SIG-M5 treated with dmso at 0.1 percent for 504 hours (cell line): ENCODE measurements around the gene ARHGEF17.

Source experiments
- DNase-seq: peaks from one replicate; lab custom pipeline; 2025; ENCODE audit not compliant: unreplicated experiment; lab: John Stamatoyannopoulos, UW

ARHGEF17 gene

DNA sequence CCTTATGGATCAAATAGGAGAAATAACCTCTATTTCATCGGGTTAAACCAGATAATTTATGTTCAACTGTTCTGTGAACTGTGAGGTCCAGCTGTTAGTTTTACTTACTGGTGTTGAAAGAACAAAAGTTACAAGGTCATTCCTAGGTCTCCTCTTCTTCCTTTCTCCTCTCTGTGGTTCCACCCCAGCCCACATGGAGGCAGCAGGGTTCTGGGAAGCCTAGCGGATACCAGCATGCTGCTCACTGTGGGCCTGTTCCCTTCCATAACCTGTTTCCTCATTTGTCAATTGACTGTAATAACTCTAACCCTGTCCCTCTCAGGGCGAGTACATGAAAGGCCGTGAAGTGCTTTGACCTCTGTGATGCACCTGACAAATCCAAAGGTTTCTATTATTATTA, 96.0 kb downstream of the ARHGEF17 start:
- DNase-seq = peak; percentile 62

DNA sequence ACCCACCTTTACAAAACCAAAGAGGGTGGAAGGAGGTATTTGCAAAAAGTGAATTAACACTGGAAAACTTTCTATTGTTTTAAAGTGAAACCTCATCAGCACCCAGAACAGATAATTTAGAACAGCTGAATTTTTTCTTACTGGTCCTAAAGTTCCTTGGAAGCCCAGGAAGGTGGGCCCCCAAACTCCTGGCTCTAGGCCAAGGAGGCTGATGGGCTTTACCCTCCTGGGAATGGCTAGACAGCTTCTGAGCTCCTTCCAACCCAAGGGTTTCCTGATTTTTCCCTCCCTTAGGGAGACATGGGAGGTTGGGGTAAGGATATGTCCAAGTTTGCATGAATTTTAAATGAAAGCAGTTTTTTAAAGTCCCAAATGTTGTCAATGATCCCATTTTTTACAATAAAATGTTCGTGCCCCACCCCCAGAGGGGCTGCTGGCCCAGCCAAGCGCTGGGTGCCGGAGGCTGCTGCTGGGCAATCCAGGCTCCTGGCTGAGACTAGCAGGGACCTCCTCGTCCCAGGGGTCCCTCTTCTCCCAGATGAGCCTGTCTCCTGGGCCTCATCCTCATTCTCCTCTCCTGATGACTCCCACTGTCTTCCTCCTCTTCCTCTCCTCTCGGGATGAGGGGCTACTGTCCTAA, 96.5 kb downstream of the ARHGEF17 start:
- DNase-seq = no peak

DNA sequence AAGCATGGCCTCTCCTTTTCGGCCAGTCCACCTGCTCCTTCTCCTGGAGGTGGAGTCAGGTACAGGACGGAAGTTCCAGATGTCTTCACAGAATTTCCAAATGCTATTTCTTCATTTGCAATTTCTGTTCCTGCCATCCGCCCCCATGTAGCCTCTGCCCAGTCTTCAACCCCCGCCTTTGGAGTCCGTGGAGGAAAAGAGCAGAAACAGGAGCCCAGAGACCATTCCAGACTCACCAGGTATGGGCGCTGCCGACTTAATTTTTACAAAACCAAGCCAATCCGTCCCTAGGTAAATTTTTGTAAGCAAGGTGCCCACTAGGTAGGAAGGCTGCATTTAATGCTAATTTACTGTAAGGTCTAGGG, 97.1 kb downstream of the ARHGEF17 start:
- DNase-seq = no peak

DNA sequence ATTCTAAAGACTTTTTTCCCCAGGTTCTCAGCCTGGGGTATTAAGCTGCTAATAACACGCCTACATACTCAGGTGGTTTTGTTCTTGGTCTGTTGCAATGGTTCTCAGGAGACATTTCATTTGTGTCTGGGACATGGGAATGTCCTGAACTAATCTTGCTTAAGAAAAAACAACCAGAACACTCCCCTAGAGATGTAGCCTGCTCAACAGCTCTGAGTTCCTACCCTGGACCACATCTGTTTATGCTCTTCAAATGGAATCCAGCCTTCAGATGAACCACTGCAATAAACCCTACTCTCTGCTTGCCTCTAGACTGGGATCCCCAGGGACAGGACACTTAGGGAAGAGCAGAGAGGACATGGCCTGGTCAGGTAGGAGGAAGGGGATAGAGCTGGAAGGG, 98.1 kb downstream of the ARHGEF17 start:
- DNase-seq = no peak

DNA sequence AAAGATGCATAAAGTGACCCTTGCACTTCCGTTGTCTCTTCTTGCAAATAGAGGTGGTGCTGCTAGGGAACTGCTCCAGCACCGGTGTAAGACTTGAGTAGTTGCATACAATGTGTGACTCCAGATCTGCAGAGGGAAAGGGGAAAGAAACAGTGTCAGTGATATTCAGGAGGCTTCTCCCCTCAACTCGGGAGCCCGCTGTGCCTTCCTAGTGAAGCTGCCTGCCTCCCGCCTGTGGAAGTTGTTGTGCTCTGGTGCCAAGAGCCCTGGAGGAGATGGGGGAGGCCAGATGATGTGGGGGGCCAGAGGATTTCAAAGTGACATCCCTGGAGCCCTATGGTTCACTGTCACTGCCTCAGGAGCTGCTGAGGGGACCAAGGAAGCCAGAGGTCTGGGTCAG, 98.5 kb downstream of the ARHGEF17 start:
- DNase-seq = no peak

DNA sequence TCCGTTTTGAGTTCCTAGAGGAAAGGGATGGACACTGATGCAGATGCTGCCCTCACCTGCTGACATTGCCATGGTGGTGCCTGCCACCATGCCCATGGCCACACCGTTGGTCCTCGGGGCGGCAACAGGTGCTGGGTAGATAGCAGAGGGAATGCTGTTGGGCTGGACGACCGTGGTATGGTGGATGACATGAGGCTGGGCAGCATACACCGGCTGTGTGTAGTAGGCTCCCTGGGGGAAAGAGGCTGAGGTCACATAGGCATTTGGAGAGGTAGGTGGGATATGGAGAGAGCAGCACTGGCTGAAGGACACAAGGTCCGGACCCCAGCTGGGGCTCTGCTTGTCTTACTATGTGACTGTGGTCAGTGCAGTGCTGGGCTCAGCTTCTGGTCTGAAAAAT, 101.4 kb downstream of the ARHGEF17 start:
- DNase-seq = no peak

DNA sequence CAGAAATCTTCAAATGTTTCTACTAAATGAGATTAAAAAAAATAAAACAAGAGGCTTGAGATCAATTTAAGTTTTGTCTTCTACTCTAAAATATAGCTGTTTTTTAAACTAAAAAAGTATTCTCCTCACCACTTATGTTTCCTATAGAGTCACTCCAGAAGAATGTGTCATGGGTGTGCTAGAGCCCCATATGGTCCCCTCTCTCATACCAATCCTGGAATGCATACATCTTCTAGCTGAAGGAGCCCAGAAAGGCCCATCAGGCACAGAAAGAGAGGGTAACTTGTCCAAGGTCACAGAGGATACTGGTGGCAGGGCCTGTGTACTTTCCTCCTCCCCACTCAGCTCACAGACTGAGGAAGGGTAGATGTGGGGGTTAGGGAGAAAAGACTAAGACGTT, 102.6 kb downstream of the ARHGEF17 start:
- no peak for DNase-seq

DNA sequence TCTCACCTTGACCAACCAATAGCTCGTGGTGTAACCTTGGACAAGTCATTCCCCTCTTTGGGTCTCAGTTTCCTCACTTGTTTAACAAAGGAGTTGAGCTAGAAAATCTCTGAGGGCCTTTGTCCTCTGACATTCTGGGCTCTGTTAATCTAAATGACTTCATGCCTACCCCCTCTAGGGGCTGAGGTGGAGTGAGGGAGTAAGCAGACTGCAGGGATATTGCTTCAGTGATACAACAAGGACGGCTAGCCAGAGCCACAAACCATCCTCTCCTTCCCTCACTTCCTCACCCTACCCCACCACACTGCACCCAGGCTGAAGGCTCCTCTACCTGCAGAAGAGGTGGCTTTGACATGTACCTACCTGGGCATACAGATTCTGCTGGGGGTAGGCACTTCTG, 103.0 kb downstream of the ARHGEF17 start:
- DNase-seq = no peak

DNA sequence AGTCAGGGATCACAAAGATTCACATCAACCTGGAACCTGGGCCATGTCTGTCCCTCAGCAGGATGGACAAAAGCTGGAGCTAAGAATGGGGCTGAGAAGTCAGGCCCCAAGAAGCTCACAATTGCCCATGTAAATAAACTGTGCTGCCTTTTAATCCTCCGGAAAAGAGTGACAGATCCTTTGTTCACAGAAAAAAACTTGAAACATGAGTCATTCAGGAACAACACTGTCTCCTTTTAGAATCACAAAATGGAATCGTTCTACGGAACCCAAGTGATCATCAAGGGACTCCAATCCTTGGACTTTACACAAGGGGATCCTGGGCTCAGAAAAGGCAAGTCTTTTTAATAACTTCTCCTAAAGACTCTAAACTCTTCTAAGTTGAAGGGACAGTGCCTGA, 104.2 kb downstream of the ARHGEF17 start:
- no peak for DNase-seq

DNA sequence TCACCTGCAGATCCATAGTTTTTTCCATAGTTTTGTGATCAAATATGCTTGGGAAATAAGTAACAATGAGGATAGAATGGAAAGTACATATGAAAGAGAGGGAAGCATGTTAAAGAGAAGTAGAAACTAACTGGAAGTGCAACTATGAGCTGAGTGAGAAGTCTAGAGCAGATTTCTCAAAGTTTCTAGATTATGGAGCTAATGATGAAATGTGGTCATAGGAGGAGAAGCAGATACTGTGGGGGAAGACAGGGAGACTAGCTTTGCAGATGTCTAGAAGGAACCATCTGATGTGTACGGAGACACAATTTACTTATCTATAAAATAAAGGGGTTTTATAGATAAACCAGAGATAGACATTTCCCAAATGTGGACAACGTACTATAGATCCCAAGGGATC, 105.2 kb downstream of the ARHGEF17 start:
- DNase-seq = peak; percentile 53

DNA sequence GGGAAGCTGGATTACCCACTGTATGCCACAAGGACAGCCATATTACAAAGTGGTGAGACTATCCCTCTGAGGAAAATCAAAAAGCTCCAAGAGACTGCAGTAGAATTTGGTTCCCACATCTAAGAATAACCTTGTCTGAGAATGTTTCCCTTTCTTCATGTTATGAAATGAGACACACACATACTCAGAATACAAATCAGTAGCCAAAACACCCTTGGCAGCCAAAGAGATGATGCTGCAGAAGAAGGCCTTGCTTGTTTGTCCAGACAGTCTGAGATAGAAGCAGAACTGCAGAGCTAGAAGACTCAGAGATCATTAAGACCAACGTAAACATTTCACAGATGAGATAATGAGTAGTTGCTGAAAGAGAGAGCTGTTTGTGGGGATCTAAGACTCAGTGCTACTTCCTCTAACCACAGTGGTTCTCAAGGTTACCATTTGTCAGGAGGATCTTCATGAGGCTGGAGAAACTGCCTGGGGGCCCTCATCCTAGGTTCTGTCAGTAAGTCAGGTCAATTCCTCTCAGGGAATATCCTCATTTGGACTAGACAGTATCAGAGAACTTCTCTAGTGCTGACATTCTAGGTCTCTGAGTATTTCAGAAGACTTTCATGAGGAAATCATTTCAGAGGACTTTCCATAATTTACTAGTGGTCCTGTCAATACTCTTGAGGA, 107.0 kb downstream of the ARHGEF17 start:
- DNase-seq = peak; percentile 37

DNA sequence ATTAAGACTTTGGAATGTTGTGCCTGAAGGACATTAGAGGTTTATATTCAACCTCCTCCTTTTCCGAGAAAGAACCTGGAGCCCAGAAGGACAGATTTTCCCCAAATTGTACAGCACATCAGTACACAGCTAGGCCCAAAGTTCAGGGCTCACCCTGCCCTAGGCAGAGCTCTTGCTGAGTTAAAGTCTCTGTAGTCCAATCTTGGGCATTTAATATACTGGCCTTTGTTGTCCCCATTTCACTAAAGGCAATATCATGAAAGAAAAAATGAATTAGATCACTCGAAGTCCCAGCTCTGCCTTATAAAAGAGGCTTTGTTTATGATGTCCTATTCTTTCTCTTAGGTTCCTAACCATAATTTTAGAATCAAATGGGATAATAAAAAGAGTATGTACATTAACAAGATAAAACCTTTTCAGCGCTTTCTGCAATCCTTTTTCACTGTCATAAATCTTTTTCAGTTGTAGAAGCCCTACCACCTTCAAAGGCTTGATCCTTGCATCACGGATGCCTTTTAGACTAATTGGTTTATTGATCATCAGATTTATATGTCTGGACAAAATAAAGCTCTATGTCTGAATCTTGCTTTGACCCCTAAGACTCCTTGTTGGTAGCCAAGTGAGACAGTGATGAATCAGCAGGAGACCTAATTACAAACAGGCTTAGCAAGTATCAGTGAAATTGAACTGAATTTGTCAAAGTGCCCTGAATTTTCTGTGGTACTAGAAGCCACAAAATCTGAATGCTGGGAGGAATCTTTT, 108.0 kb downstream of the ARHGEF17 start:
- no peak for DNase-seq

DNA sequence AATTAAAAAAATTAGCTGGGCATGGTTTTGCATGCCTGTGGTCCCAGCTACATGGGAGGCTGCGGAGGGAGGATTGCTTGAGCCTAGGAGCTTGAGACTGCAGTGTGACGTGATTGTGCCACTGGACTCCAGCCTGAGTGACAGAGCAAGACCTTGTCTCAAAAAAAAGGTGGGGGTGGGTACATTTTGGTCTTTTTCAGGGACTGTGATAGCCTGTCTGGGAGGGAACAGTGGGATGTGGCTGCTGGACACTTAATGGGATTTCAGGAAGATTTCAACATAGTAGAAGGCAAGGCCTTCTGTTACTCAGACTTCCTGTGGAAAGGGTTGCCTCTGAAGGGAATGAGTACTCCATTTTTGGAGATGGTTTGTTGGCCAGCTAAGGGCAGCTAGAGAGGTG, 108.7 kb downstream of the ARHGEF17 start:
- DNase-seq = no peak
